ENCODE data around the gene INPP4B. TPM values are rescaled to one million over a fixed set of nuclear protein-coding genes. Genes with fewer than 3 reads are reported as not detected.

INPP4B gene
- total RNA-seq, 1 experiment from 2014 or later: 53.7 TPM

DNA sequence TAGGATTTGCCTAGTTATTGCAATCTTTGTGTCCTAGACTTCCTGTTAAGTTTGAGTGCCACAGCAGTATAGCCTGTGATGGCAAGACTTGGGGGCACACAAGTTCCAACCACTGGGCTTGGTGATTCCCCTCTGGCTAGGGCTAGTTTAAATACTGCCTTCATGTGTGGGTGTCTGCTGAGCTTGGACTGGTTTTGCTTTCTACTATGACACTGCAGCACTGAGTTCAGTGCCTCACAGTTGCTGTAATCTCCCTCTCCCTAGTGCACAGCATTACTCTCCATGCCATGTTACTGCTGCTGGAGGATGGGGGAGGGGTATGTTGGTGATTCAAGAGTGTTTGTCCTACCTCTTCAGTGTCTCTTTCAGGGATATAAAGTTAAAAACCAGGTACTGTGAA is 830.1 kb downstream of the INPP4B start:
- no peaks in the 10 kb centered on the region for H3K36me3 ChIP-seq (ENCODE audit: low read depth)
- H3K4me1 ChIP-seq (replicated peaks; ENCODE audit: insufficient read depth): no peaks in the 10 kb centered on the region
- no peaks in the 10 kb centered on the region for H3F3A ChIP-seq (ENCODE audit: insufficient read depth, low read depth)
- no peaks in the 10 kb centered on the region for H3K9me3 ChIP-seq (ENCODE audit: insufficient read depth, low read depth)
- H3K4me3 ChIP-seq: no peak overlapping the region
- H2AFZ ChIP-seq: no peak overlapping the region
- no peak overlapping the region for H3K4me2 ChIP-seq
- no TSS peak for BruUV-seq (replicated peaks)
- H3K9me2 ChIP-seq (ENCODE audit: insufficient read depth): no peaks in the 10 kb centered on the region
- intact Hi-C loops (cut with micrococcal nuclease; ENCODE audit: unreplicated experiment): no loop called here
- H3K27ac ChIP-seq: no peak overlapping the region
- ChIA-PET CTCF (no interaction called here), POLR2A (ENCODE audit: unreplicated experiment) (no interaction called here)
- DNase-seq: no peak
- H4K20me1 ChIP-seq (ENCODE audit: insufficient read depth): no peaks in the 10 kb centered on the region
- no peaks in the 10 kb centered on the region for H3K79me2 ChIP-seq (ENCODE audit: low read depth)
- no peaks in the 10 kb centered on the region for H3K27me3 ChIP-seq (ENCODE audit: insufficient read depth, low read depth)
- TF ChIP-seq EZH2 (IDR thresholded peaks at IDR 0.05; ENCODE audit: low read depth): no peak
- TF ChIP-seq, protein P1, sequence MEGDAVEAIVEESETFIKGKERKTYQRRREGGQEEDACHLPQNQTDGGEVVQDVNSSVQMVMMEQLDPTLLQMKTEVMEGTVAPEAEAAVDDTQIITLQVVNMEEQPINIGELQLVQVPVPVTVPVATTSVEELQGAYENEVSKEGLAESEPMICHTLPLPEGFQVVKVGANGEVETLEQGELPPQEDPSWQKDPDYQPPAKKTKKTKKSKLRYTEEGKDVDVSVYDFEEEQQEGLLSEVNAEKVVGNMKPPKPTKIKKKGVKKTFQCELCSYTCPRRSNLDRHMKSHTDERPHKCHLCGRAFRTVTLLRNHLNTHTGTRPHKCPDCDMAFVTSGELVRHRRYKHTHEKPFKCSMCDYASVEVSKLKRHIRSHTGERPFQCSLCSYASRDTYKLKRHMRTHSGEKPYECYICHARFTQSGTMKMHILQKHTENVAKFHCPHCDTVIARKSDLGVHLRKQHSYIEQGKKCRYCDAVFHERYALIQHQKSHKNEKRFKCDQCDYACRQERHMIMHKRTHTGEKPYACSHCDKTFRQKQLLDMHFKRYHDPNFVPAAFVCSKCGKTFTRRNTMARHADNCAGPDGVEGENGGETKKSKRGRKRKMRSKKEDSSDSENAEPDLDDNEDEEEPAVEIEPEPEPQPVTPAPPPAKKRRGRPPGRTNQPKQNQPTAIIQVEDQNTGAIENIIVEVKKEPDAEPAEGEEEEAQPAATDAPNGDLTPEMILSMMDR (conservative IDR thresholded peaks at IDR 0.05): no peak

DNA sequence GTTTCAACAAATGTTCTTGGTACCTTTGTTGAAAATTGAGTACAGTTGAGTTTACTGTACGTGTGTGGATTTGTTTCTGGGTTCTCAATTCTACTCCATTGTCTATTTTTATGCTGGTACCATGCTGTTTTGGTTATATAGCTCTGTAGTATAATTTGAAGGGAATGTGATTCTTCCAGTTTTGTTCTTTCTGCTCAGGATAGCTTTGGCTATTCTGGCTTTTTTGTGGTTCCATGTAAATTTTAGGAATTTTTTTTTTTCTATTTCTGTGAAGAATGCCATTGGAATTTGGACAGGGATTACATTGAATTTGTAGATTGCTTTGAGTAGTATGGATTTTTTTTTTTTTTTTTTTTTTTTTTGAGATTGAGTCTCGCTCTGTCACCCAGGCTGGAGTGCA is 836.4 kb downstream of the INPP4B start:
- intact Hi-C loops (cut with micrococcal nuclease; ENCODE audit: unreplicated experiment): no loop called here
- no TSS peak for BruUV-seq (replicated peaks)
- H3K79me2 ChIP-seq (ENCODE audit: low read depth): no peaks in the 10 kb centered on the region
- no peak overlapping the region for H3K4me3 ChIP-seq
- H3K27ac ChIP-seq: no peak overlapping the region
- TF ChIP-seq, protein P1 (conservative IDR thresholded peaks at IDR 0.05): no peak
- TF ChIP-seq EZH2 (IDR thresholded peaks at IDR 0.05; ENCODE audit: low read depth): no peak
- ChIA-PET CTCF (no interaction called here), POLR2A (ENCODE audit: unreplicated experiment) (no interaction called here)
- H3K4me2 ChIP-seq: no peak overlapping the region
- no peaks in the 10 kb centered on the region for H3K36me3 ChIP-seq (ENCODE audit: low read depth)
- no peak for DNase-seq
- H2AFZ ChIP-seq: no peak overlapping the region
- no peaks in the 10 kb centered on the region for H4K20me1 ChIP-seq (ENCODE audit: insufficient read depth)
- H3K4me1 ChIP-seq (replicated peaks; ENCODE audit: insufficient read depth): no peaks in the 10 kb centered on the region
- H3K9me3 ChIP-seq (ENCODE audit: insufficient read depth, low read depth): no peaks in the 10 kb centered on the region
- no peaks in the 10 kb centered on the region for H3F3A ChIP-seq (ENCODE audit: insufficient read depth, low read depth)
- no peaks in the 10 kb centered on the region for H3K9me2 ChIP-seq (ENCODE audit: insufficient read depth)
- H3K27me3 ChIP-seq (ENCODE audit: insufficient read depth, low read depth): no peaks in the 10 kb centered on the region

DNA sequence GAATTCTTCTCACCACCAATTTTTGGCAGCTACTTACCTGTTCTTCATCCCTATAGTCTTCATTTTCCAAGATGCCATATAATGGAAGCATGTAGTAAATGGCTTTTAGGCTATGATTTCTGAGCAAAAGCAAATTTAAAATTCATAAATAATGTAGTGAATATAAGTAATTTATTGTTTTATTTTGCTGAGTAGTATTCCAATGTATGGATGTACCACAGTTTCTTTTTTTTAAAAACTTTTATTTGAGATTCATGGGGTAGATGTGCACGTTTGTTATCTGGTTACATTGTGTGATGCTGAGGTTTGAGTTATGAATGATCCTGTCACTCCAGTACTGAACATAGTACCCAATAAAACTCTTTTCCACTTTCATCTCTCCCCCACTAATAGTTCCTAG is 840.6 kb downstream of the INPP4B start:
- H3K27me3 ChIP-seq (ENCODE audit: insufficient read depth, low read depth): no peaks in the 10 kb centered on the region
- no peaks in the 10 kb centered on the region for H4K20me1 ChIP-seq (ENCODE audit: insufficient read depth)
- no peak for TF ChIP-seq EZH2 (IDR thresholded peaks at IDR 0.05; ENCODE audit: low read depth)
- TF ChIP-seq, protein P1 (conservative IDR thresholded peaks at IDR 0.05): no peak
- no peak overlapping the region for H2AFZ ChIP-seq
- CTCF ChIA-PET: no interaction called here
- no peaks in the 10 kb centered on the region for H3F3A ChIP-seq (ENCODE audit: insufficient read depth, low read depth)
- POLR2A ChIA-PET (ENCODE audit: unreplicated experiment): no interaction called here
- no TSS peak for BruUV-seq (replicated peaks)
- H3K4me3 ChIP-seq: no peak overlapping the region
- DNase-seq: no peak
- intact Hi-C loops (cut with micrococcal nuclease; ENCODE audit: unreplicated experiment): no loop called here
- no peaks in the 10 kb centered on the region for H3K9me2 ChIP-seq (ENCODE audit: insufficient read depth)
- no peaks in the 10 kb centered on the region for H3K79me2 ChIP-seq (ENCODE audit: low read depth)
- no peaks in the 10 kb centered on the region for H3K9me3 ChIP-seq (ENCODE audit: insufficient read depth, low read depth)
- no peak overlapping the region for H3K4me2 ChIP-seq
- no peak overlapping the region for H3K27ac ChIP-seq
- no peaks in the 10 kb centered on the region for H3K4me1 ChIP-seq (replicated peaks; ENCODE audit: insufficient read depth)
- no peaks in the 10 kb centered on the region for H3K36me3 ChIP-seq (ENCODE audit: low read depth)
